GM18511 (cell line): ENCODE results near the gene ACER1.
A peak's percentile ranks its signal among the peaks of the same experiment; 100 is the strongest.
"Not testable (repeated sequence)": the region's sequence is repeated elsewhere in the genome, so short reads cannot be mapped to it uniquely, and the experiment has no call there.

Experiments
- ATAC-seq: cut with Tn5 transposase; IDR thresholded peaks from one replicate; pipeline ENCODE4 v1.9.1; 2021; ENCODE audit warnings: mild to moderate bottlenecking, moderate library complexity; ENCODE audit not compliant: unreplicated experiment

Gene ACER1

DNA sequence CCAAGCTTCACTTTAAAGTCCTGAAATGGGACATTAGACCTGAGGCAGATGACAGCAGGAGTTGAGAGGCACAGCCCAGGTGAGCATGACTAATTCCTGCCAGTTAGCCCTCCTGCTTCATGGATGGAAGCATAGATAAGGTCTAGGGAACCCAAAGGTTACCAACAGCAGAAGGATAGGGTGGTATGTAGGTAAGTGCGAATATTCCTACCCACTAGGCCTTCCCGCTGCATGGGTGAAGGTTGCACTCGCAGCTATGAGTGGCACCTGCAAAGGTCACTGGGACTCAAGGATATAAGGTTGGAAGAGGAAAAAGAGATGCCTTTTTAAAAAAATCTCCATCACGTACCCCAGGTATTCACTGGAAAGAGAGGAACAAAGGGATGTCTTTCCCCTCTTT, 41.4 kb downstream of the ACER1 start:
- ATAC-seq: no peak

DNA sequence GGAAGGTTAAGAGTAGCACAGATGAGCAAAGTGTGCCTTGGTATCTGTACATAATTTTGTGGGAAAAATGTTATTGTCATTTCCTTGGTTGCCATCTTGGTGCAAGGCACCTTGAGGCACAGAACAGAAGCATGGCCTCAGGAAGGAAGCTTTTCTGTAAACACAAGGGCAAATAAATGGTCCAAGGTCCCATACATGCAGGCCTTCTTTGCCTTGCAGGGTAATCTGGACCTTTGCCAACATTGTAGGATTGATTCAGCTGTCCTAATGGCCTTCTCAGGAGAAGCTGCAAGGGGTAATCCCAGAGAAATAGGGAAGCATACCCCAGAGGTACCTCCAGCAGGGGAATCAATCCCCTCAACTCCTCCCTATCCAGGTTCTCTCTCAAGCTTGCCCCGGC, 44.7 kb downstream of the ACER1 start:
- no peak for ATAC-seq

DNA sequence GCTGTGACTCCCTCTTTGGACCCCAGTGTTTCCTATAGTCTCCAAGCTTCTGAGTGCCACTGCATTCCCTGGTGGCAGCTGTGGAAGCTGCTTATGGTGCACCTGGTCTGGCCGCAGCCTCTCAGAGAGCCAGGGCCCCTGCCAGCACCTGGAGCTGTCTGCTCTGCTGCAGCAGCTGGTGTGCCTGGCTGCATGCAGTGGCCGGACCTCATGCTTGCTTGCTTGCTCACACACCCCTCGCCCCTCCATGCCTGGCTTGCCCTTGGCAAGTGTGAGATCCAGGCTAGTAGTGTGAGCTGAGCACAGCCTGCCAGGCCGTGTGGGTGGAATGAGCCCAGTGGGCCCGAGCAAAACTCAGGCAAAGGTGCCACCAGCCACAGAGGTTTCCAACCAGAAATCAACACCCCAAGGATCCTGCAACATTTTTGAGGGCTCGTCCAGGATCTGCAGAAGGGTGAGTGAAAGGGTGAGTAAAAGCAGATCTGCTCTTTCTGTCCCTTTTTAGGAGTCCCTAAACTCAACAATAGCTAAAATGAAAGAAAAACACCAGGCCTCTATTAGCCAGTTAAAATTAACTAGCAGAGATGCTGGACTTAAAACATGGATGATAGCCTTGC, 46.0 kb downstream of the ACER1 start:
- no peak for ATAC-seq

DNA sequence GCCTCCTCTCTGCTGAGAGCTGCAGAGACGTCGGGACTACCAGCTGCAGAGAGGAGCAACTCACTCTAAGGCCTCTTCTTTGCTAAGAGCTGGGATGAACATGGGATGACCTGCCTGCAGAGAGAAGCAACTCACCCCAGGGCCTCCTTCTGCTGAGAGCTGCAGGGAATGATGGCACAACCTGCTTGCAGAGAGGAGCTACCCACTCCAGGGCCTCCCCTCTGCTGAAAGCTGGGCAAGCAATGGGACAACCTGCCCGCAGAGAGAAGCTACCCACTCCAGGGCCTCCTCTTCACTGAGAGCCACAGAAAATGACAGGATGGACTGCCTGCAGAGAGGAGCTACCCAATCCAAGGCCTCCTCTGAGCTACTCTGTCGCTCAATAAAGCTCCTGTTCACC, 46.7 kb downstream of the ACER1 start:
- no peak for ATAC-seq

DNA sequence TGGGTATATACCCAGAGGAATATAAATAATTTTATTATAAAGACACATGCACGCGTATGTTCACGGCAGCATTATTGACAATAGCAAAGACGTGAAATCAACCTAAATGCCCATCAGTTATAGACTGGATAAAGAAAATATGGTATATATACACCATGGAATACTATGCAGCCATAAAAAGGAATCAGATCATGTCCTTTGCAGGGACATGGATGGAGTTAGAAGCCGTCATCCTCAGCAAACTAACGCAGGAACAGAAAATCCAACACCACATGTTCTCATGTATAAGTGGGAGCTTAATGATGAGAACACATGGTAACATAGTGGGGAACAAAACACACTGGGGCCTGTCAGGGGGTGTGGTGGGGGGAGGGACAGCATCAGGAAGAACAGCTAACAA, 51.0 kb downstream of the ACER1 start:
- ATAC-seq: not testable (repeated sequence)

DNA sequence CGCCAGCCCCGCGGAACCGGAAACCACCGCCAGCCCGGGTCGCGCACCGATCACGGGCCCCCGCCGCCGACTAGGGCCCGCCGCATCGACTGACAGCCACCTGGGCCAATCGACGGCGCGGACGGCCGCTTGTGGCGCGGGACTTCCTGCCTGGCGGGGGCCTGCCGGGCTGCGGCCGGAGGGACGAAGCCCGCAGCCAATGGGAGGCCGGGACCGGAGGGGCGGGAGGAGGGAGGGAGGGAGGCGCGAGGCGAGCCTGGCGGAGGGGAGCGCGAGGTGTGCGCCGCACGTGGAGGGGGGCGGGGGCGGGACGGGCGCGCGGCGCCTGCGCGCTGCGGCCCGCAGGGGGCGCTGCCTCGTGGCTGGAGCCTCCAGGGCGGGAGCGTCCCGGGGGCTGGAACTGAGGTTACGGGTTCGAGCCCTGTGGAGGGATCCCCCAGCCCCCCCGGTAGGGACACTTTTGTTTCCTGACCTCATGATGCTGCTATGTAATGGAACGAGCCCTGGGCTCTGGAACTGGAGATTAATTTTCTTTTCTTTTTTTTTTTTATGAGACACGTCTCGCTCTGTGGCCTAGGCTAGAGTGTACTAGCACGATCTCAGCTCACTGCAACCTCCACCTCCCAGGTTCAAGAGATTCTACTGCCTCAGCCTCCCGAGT, 53.4 kb downstream of the ACER1 start, which contains the start of gene MLLT1:
Gene MLLT1 (minus strand): TSS at position 45 of the 661 bp plus-strand sequence. CDS start 191 bp downstream, outside the sequence.
- peak; percentile 93 for ATAC-seq

DNA sequence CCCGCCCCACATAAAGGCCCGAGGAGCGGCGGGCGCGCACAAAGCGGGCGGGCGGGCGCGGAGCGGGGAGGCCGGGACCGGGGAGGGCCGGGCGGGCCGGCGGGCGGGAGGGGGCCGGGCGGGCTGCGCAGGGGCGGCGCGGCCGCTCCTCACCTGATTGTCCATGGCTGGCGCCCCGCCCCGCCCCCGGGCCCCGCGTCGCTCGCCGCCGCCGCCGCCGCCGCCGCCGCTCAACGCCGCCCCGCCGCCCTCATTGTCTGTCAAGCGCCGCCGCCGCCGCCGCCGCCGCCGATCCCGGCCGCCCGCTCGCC, 53.8 kb downstream of the ACER1 start:
- ATAC-seq: peak; percentile 55

DNA sequence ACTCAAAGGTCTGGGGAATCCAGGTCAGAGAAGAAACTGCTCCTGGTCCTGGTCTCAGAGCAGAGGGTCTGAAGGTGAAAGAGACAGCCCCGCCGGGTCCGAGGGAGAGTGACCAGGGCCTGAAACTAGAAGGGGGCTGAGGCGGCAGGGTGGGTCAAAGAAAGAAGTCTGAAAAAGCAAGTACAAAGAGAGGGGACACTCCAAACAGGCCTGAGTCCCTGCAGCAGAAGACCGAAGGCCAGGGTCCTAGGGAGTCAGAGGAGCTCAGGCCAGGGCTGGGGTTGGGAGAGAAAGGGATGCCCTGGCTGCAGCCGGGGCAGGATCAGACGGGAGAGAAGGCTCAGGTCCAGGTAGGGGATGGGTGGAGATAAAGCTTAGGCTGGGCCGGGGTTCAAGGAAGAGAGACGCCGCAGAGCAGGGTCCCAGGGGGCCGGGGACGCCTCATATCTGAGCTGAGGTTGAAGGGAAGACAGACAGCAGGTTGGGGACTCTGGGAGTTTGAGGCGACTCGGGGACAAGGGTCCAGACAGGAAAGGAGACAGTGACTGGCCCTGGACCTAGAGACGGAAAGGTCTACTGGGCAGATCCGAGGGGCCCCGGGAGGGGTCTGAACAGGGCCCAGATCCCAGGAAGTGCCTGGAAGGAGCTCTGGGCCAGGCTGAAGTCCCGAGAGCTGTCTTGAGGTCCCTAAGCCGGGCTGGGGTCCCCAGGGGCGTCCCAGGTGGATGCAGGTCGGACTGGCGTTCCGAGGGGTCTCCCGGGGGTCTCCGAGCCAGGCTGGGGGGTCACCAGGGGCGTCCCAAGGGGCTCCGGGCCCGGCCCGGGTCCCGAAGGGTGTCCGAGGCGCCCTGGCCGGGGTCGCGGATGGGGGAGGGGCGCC, 54.4 kb downstream of the ACER1 start:
- no peak for ATAC-seq

DNA sequence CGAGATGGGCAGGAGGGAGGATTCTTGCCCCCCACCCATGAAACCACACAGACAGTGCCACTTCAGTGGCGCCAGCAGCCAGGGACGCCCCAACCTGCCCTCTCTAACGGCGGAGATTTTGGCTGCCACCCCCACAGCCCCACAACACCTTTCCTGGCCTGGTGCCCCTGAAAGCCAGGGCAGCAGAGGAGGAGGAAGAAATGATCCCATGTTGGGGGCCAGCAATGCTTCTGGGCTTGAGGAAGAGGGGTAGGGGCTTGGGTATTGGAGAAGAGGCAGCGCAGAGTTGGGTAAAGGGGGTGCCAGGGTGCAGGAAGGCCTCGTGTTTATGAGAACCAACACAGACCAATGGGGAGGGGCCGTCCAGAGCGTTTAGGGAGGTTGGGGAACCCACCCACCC, 55.4 kb downstream of the ACER1 start:
- ATAC-seq: no peak

DNA sequence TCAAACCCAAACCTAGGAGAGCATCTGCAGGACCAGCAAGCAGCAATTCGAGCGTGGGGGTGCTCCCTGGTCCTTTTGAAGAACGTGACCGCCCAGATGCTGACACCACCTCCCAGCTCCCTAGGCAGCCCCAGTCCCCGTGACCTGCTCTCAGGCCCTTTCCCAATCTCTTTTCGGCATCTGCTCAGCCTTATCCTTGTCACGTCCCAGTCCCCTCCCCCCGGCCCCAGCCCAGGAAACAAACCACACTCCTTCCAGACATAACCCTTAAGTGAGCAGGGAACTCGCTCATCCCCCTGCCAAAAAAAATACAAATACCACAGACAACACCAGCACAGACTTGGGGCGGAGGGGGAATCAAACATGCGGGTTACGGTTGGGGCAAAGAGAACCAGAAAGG, 57.0 kb downstream of the ACER1 start:
- no peak for ATAC-seq

DNA sequence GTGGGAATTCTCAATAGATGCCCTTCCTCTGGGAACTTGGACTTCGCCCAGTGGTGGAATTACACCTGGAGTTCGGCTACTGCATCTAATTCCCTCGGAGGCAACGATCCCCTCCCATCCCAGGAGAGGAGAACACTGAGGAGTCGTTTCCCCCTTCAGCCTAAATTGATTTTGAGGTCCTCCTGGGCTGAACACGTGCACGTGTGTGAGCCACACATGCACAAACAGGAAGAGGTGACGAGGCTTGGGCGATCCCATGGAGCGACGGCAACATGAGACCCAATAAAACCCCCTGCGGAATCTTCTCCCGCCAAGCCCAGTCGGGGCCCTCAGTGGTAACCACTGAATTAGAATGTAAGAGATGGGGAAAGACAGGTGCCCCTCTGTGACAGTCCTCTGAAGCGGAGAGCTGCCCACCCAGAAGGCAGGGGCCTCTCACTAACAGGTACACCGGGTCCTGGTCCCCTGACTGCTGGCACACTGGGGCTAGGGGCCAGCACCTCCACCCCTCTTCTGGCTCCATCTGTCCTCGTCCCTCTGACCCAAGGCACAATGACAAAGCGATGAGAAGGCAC, 58.2 kb downstream of the ACER1 start:
- no peak for ATAC-seq

DNA sequence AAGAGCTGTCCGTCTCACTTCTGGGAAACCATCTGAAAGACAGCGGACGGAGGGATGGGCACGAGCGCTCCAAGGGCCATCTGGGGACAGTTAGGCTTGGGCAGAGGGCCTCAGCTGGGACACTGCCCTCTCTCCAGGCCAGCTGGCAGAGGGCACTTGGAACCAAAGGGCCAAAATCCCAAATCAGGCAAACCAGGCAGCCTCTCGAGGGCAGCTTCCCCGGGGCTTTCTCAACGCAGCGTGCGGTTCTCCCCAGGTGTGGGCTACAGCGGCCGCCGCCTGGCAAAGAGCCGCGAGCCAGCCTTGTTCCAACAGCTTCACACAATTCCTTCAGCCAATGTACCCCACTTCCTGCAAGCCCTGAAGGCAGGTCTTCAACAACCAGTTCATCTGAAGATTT, 58.7 kb downstream of the ACER1 start:
- ATAC-seq: no peak

DNA sequence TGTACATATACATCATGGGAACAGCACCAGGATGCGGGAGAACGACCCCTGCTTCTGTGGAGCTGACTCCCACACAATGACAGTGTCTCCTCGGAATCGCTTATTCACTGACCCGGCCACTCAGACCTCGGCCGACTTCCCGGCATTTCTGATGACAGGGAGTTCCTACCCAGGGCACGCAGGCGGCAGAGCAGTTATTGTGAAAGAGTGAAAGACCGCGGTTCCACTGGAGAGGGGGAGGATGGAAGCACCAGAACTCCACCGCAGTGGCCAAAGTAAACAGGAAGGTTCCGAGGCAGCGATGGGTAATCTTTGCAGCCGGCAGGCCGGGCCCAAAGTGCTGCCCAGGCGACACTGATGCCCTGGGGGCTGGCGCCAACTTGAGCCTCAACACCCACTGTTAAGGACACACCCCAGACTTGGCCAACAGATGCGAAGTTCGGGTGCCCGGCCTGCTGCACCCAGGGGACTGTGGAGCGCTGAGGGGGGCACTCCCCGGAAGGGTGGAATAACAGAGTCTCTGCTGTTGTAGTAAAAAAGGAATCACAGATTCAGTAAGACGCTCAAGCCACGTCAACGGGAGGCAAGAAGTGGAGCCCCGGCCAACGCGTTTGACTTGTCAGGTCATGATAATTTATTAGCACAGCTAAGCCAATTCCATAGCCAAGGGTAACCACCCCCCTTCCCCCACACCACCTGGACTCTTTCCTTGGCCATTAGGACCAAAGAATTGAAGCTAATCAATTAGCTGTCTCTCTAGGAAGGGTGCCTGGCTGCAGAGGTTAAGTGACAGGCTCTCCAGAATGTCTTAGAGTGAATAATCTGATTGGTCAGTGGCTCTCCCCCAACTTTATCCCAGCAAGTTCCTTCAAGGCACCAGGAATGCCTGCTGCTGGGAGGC, 59.5 kb downstream of the ACER1 start:
- ATAC-seq: no peak

DNA sequence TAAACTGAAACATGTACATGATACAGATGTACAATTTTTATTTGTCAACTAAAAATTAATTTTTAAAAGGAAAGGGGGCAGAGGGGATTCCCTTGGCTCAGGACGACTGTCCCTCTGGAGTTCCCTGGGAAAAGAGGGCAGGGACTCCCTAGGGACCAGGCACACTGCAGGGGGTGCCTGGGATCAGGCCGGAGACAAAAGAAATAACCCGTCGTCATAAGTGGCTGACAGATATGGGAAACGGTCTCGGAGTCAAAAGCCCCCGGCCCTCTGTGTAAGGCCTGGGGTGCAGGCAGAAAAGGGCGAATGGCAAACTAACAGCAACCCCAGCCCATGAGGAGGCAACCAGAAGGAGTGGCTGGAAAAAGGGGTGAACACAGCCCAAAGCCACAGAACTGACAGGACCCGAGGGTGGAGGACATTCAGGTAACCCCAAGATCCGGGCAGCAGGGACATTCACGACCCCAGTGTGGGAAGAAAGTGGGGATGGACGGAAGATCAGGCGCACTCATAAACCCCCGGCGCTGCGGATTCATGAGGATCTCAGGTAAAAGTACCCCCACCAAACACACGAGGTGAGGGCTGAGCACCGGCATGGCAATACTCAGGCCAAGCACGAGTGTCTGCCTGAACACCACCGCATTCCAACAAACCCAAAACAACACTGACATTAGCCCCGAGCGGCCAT, 60.4 kb downstream of the ACER1 start:
- no peak for ATAC-seq

DNA sequence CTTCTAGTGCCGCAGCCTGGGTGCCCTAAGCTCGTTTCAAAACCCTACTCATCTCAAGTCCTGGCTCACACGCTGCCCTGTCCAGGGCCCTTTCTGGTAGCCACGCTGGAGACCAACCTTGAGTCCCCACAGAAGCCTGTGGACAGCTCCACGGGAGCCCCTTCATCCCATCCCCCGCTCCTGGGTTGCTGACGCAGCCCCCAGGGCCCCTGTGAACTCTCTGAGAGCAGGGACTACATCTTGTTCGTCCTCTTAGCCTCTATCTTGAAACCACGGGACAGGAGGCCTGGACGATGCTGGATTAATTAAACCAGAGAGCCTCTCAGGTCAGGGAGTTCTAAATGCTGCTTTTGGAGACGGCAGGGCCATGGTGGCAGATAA, 61.0 kb downstream of the ACER1 start:
- ATAC-seq: no peak

DNA sequence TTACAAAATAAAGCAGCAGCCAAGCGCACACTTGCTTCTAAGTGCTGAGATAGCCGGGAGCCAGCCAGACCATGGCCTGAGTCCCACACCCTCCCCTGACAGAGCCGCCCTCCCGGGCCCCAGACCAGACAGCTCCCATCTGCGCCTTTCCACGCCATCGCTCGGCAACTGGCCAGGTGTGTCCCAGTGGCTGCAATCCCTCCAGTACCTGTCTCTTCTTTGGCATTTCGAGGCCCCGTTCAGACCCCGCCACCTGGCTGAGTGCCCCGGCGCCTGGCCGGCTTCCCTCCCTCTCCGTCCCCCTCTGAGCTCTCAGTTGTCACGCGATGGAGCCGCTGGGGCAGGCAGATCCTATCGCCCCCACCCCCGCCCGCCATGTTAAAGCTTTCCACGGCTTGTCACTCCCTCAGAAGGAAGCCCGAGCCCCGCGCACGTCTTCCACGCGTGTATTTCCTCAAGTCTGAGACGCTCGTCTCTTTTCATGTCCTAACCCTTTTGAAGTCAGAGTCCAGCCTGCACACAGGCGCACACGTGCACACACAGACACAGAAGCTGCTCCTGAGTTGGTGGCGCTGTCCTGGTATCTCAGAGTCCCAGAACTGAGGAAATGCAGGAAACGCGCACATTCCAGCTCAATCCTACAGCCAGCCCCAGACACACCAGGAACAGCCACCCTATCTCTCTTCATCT, 61.5 kb downstream of the ACER1 start:
- ATAC-seq: no peak

DNA sequence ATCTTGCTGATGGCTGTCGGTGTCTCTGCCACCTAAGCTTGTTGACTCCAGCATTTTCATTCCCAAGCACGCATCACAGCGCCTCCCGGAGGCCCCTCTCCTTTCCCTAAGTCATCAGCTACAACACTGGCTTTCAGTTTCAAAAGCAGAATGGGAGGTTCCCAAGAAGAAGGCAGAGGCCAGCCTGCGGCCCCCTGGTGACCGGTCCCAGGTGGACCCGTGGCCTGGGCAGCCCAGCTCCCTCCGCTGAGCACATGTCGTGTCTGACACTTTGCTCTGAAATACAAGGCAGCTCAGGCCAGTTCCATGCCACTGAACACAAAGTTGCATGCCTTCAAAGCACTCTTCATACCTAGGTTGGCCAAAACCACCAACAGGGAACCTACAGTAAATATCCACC, 62.2 kb downstream of the ACER1 start:
- no peak for ATAC-seq

DNA sequence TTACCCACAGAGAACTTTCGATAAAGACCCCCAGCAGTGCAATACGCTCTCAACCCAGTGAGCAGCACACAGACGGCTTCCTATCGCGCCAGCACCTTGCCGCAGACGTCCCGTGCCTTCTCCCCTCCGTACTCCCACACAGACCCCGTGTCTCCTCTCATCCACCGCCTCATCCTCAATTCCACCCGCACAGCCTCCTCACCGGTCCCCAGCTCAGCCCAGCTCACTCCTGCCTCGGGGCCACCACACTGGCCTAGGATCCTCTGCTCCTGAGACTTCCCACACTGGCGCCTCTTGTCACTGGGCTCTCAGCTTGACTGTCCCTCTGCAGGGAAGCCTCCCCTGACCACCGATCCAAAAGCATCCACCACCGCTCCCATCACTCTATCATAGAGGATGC, 62.6 kb downstream of the ACER1 start:
- no peak for ATAC-seq

DNA sequence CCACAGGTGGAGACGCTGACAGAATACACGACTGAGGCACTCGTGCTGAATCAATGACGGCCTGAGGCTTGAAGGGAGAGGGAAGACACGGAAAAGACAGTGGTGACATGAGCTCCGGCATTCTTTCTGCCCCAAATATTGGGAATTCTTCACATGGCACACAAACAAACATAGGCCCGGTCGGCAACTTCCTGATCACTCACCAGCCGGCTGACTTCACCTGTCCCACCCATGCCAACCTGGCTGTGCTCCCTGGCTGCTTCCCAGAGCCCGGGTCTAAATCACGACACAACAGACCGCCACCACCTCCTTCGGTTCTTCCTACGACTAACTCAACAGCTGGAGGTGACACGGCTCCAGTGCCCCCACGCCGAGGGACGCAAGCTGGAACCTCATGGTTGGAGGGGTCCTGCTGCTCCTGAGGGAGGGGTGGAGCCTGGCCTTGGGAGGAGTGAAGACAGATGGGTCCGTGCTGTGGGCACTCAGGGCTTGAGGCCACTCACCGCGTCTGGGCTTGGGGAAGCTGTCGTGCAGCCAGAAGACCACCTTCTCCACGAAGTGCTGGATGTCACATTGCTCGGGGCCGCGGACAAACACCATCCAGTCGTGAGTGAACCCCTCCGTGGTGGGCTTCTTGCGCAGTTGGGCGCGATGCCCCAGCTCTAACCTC, 63.2 kb downstream of the ACER1 start:
- ATAC-seq: no peak
